Small intestine (tissue), 7 donors: ENCODE results near the gene STAT3. TPM values are rescaled to one million over a fixed set of nuclear protein-coding genes. Genes with fewer than 3 reads are reported as not detected.
"Not testable (repeated sequence)": the region's sequence is repeated elsewhere in the genome, so short reads cannot be mapped to it uniquely, and the experiment has no call there.

Experiments
- DNase-seq, 2 donors: peaks; one replicate each; pipeline versions ENCODE4 v3.0.0 to v3.0.0-alpha.2; 2013
- FAIRE-seq: peaks from 2 replicates; lab custom pipeline; 2012; peaks lifted over from hg19 to GRCh38; lab: Jason Lieb, UNC
- H3K27ac ChIP-seq, 3 donors: one replicate each; pipeline ENCODE4 v1.5.1; 2013; ENCODE audit warnings: low read length in 2 of 3, mild to moderate bottlenecking in 2 of 3, control low read depth in 1 of 3, inconsistent platforms in 1 of 3, low read depth in 1 of 3, moderate library complexity in 1 of 3
- H3K27me3 ChIP-seq, 3 donors: one replicate each; pipeline ENCODE4 v1.6.1; 2013; ENCODE audit warnings: low read length in 3 of 3, inconsistent platforms in 1 of 3; ENCODE audit not compliant: control insufficient read depth in 3 of 3, insufficient read depth in 3 of 3
- H3K36me3 ChIP-seq, 3 donors: one replicate each; pipeline ENCODE4 v1.6.1; 2013; ENCODE audit warnings: low read length in 3 of 3, inconsistent platforms in 1 of 3, low read depth in 1 of 3, mild to moderate bottlenecking in 1 of 3, moderate library complexity in 1 of 3; ENCODE audit not compliant: control insufficient read depth in 3 of 3, insufficient read depth in 2 of 3
- H3K4me1 ChIP-seq, 3 donors: one replicate each; pipeline ENCODE4 v1.6.1; 2013; ENCODE audit warnings: low read length in 2 of 3, inconsistent platforms in 1 of 3, low read depth in 1 of 3, mild to moderate bottlenecking in 1 of 3, moderate library complexity in 1 of 3; ENCODE audit not compliant: control insufficient read depth in 3 of 3, insufficient read depth in 2 of 3
- H3K4me3 ChIP-seq, 3 donors: one replicate each; pipeline ENCODE4 v1.5.1; 2013; ENCODE audit warnings: low read length in 3 of 3, control low read depth in 1 of 3, inconsistent platforms in 1 of 3, low read depth in 1 of 3, mild to moderate bottlenecking in 1 of 3, moderate library complexity in 1 of 3
- H3K9me3 ChIP-seq, 2 donors: one replicate each; pipeline ENCODE4 v1.6.1; 2013; ENCODE audit warnings: low read depth in 1 of 2, low read length in 1 of 2; ENCODE audit not compliant: control insufficient read depth in 2 of 2, insufficient read depth in 1 of 2
- WGBS, 3 donors: extraction: QIAGEN DNeasy Blood & Tissue Kit; methylation state at CpG; one replicate each; pipeline ENCODE4 v1.1.7; 2013; 5-methylcytosine and 5-hydroxymethylcytosine counted together
- polyA plus RNA-seq, 4 donors: library from polyadenylated mRNA; stranded (reverse) in 3 of 4; unstranded in 1 of 4; fragments of 200-250 nt in 3 of 4; fragments of 120-200 nt in 1 of 4; gene quantifications; one replicate each; pipeline versions ENCODE4 v1.2.1 to v1.2.3, GENCODE V29; 2013
- donor health status: healthy with polysubstance abuse.
- donor health status: control.
- donor health status: control.
- donor health status: Bipolar disorder and iron deficiency.
- donor health status: healthy.

The STAT3 gene
- polyA plus RNA-seq, 4 donors, result 49.0 to 132 (median 66.1) TPM

DNA sequence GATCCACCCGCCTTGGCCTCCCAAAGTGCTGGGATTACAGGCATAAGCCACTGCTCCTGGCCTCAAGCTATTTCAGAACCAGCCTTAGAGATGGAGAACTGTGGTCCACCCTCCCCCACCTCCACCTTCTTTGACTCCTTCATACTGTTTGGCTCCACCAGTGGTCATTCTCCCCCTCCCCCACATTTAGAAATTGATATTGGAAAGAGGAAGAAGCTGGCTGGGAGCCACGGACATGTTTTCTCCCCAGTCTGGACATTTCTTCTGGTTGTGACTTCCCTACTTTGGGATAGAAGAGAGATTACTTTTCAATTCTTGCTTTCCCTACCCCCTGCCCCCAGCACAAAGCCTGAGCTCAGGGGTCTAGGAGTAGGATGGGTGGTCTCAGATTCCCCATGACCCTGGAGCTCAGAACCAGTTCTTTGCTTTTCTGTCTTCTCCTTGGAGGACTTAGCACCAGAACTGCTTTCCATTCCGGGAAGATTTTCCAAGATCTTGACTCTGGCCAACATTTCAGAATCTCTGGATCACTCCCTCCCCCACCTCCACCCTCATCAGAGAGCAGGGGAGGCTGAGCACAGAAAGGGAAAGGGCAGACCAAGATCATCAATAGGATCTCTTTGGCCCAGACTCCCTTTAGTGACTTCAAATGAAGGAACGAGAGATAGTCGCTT, 18.5 kb upstream of the STAT3 start:
- WGBS, 3 donors, result 59 to 68% (median 65%) methylated on average over 5 of the region's 5 CpGs
- H3K36me3 ChIP-seq, result peaks cover 0 to 25% (median 0%) of the 10 kb centered on the region in 3 donors
- no peaks in the 10 kb centered on the region for H3K27me3 ChIP-seq
- no peak overlapping the region for H3K4me3 ChIP-seq
- peaks cover 0 to 39% (median 0%) of the 10 kb centered on the region in 3 donors for H3K4me1 ChIP-seq
- H3K9me3 ChIP-seq, result peaks cover 0 to 5% of the 10 kb centered on the region in 2 donors
- DNase-seq (no peak), FAIRE-seq (no peak)
- H3K27ac ChIP-seq, result peak overlapping the region in 2 of 3 donors; percentile 16 to 22

DNA sequence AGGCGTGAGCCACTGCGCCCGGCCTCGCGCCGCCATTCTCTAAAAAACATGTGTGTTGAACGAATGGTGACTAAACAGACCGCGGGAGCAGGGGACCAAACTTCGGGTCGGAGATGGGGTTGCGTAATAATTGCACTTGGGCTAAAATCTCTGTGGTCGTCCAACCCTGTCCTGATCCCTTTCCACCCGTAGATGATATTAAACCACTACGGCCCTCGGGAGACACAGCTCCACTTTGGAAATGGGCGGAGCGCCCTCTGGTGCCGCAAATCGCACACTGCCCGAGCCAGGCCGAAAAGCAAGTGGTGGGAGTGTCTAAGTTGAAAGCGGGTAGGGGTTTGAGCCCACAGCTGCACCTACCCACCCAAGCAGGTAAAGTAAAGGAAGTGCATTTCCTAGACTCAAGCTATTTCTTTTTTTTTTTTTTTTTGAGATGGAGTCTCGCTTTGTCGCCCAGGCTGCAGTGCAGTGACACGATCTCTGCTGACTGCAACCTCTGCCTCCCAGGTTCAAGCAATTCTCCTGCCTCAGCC, 17.8 kb upstream of the STAT3 start:
- FAIRE-seq, result no peak
- H3K27me3 ChIP-seq, result no peaks in the 10 kb centered on the region
- peaks cover 0 to 5% of the 10 kb centered on the region in 2 donors for H3K9me3 ChIP-seq
- H3K4me3 ChIP-seq, result no peak overlapping the region
- 33 to 36% (median 35%) methylated on average over 26 of the region's 26 CpGs for WGBS, 3 donors
- no peak overlapping the region for H3K27ac ChIP-seq
- H3K4me1 ChIP-seq, result peaks cover 0 to 43% (median 0%) of the 10 kb centered on the region in 3 donors
- H3K36me3 ChIP-seq, result peaks cover 0 to 19% (median 0%) of the 10 kb centered on the region in 3 donors
- DNase-seq, result peak; percentile 74 to 83

DNA sequence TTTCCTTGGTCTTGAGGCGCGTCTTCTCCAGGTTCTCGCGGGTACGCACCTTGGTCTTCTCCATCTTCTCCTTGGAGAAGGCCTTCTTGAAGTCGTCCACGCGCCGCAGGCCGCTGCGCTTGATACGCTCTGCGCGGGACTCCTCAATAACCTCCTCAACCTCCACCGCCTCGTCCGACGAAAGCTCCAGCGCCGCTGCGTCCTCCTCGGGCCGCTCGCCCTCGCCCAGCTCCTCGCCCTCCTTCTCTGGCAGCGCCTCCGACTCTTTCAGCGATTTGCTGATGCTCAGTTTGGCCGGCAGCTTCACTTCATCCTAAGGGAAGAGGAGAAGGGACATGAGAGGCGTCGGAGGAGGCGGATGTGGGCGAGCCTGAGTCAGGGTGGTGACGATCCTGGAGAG, 16.8 kb upstream of the STAT3 start:
- DNase-seq (no peak), FAIRE-seq (no peak)
- peaks cover 0 to 52% (median 0%) of the 10 kb centered on the region in 3 donors for H3K4me1 ChIP-seq
- 91 to 93% (median 91%) methylated on average over 34 to 35 of the region's 35 CpGs for WGBS, 3 donors
- H3K9me3 ChIP-seq, result peaks cover 0 to 5% of the 10 kb centered on the region in 2 donors
- H3K27ac ChIP-seq, result no peak overlapping the region
- peaks cover 0 to 19% (median 0%) of the 10 kb centered on the region in 3 donors for H3K36me3 ChIP-seq
- no peak overlapping the region for H3K4me3 ChIP-seq
- H3K27me3 ChIP-seq, result no peaks in the 10 kb centered on the region

DNA sequence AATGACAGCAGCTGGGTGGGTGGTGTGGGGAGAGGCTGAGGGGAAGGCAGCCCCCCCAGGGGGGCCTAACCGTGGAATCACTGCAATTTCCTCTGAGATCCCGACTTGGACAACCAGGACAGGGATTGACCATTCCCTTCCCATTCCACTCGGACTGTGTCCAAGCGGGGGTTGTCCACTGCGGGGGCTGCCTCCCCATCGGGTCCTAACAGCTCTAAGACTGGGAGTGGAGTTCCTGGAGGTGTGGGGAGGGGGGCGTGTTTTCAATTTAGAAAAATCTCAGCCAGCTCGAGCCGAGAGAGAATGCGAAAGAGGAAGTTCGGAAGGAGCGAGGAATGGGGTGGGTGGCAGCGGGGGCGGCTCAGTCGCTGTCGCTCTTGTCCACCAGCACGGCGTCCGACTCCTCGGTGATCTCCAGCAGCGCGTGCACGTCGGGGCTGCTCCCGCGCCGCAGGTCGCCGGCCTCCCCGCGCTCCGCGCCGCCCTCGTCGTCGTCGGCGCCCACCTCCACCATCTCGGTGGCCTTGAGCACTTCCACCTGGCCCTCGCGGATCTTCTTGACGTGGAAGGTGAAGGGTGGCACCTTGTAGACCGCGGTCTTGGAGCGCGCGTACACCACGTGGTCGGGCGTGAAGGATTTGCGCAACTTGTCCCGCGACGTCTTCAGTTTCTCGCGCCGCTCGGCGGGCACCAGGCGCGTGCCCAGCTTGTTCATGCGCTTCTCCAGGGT, 16.2 kb upstream of the STAT3 start:
- FAIRE-seq (no peak), DNase-seq (no peak)
- Histone ChIP-seq H3K4me1 (peaks cover 2 to 58% (median 3%) of the 10 kb centered on the region in 3 donors), H3K27ac (no peak overlapping the region), H3K4me3 (no peak overlapping the region), H3K36me3 (peaks cover 0 to 18% (median 0%) of the 10 kb centered on the region in 3 donors), H3K9me3 (peaks cover 0 to 5% of the 10 kb centered on the region in 2 donors), H3K27me3 (no peaks in the 10 kb centered on the region)
- WGBS, 3 donors, result 88 to 90% (median 88%) methylated on average over 54 to 63 of the region's 63 CpGs

GRCh38 chr17:42403150-42403549, 14.9 kb upstream of the STAT3 start:
- peak; percentile 44 to 62 for DNase-seq

DNA sequence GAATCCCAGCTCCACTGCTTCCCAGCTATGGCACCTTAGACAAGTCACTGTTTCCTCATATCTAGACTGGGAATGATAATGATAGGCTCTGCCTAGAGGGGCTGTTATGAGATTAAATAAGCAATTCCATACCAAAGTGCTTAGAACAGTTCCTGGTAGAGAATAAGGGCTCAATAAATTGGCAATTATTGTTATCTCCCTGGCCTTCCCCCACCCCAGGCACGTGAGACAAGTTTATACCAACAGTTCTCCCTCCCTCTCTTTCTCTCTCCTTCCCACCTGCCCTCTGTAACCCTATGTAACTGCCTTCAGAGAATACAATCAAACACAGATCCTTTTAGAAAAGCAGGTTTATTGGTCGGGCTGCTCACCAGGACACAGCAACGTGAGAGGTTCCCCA, 13.9 kb upstream of the STAT3 start:
- Histone ChIP-seq H3K4me1 (peaks cover 2 to 68% (median 5%) of the 10 kb centered on the region in 3 donors), H3K9me3 (peaks cover 0 to 5% of the 10 kb centered on the region in 2 donors), H3K27ac (peak overlapping the region; percentile 63 to 93 (median 87)), H3K27me3 (no peaks in the 10 kb centered on the region), H3K36me3 (peaks cover 0 to 17% (median 0%) of the 10 kb centered on the region in 3 donors), H3K4me3 (no peak overlapping the region)
- FAIRE-seq, result no peak
- WGBS, 3 donors, result 19 to 41% (median 28%) methylated on average over 3 of the region's 3 CpGs
- DNase-seq, result peak; percentile 92 to 93

More at GRCh38 chr17:42403150-42403549, 14.9 kb upstream of the STAT3 start:
- peaks cover 2 to 70% (median 5%) of the 10 kb centered on the region in 3 donors for H3K4me1 ChIP-seq
- peaks cover 0 to 17% (median 0%) of the 10 kb centered on the region in 3 donors for H3K36me3 ChIP-seq
- peak overlapping the region in 2 of 3 donors; percentile 85 to 93 for H3K27ac ChIP-seq
- H3K27me3 ChIP-seq, result no peaks in the 10 kb centered on the region
- H3K9me3 ChIP-seq, result peaks cover 0 to 5% of the 10 kb centered on the region in 2 donors
- H3K4me3 ChIP-seq, result no peak overlapping the region
- no peak for FAIRE-seq
- WGBS, 3 donors, result 74 to 79% (median 78%) methylated on average over 6 of the region's 6 CpGs

- not testable (repeated sequence) for H3K4me3 ChIP-seq, H3K27me3 ChIP-seq, FAIRE-seq, H3K9me3 ChIP-seq
- Histone ChIP-seq H3K36me3 (peaks cover 0 to 17% (median 0%) of the 10 kb centered on the region in 3 donors), H3K27ac (peak overlapping the region in 2 of 3 donors; percentile 71 to 93), H3K4me1 (peaks cover 2 to 63% (median 5%) of the 10 kb centered on the region in 3 donors)
- peak; percentile 49 to 64 for DNase-seq
- WGBS, 3 donors, result 45 to 72% (median 67%) methylated on average over 8 of the region's 8 CpGs
These were observed 12.7 kb upstream of the STAT3 start for GRCh38 chr17:42400844-42401375.
